ENCODE measurements around the gene INTS3.

DNA sequence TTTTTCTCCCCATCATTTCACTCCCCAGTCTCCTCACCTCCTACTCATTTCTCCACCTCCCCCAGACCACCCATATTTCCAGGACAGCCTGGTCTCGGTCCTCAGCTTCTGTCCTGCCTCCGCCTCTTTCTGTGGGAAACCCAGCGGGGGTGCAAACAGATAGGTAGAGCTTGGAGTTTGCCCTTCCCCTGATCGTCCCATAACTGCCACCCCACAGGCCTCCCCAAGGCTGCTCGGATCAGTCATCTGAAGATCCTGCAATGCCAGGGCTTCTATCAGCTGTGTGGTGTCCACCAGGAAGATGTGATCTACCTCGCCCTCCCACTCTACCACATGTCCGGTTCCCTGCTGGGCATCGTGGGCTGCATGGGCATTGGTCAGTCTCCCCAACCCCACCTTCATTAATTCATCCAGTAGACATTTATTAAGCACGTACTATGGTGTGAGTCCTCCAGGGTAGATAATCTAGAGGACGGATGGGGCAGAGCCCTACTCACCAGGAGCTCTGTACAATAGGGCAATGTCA lies 49.1 kb downstream of the INTS3 start:
- no peak for TF ChIP-seq ZFX (IDR thresholded peaks at IDR 0.05; ENCODE audit: borderline replicate concordance)
- TF ChIP-seq, protein P1, sequence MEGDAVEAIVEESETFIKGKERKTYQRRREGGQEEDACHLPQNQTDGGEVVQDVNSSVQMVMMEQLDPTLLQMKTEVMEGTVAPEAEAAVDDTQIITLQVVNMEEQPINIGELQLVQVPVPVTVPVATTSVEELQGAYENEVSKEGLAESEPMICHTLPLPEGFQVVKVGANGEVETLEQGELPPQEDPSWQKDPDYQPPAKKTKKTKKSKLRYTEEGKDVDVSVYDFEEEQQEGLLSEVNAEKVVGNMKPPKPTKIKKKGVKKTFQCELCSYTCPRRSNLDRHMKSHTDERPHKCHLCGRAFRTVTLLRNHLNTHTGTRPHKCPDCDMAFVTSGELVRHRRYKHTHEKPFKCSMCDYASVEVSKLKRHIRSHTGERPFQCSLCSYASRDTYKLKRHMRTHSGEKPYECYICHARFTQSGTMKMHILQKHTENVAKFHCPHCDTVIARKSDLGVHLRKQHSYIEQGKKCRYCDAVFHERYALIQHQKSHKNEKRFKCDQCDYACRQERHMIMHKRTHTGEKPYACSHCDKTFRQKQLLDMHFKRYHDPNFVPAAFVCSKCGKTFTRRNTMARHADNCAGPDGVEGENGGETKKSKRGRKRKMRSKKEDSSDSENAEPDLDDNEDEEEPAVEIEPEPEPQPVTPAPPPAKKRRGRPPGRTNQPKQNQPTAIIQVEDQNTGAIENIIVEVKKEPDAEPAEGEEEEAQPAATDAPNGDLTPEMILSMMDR (IDR thresholded peaks at IDR 0.05) = no peak

Data from 22Rv1 (cell line).